Astrocyte (in vitro differentiated cells and primary cell): ENCODE data around the gene PLPPR5. TPM values are rescaled to one million over a fixed set of nuclear protein-coding genes. Genes with fewer than 3 reads are reported as not detected.

ENCODE experiments used
- DNase-seq: peaks from one replicate; pipeline ENCODE4 v3.0.0-alpha.2; 2010; ENCODE audit warnings: low read depth
- FAIRE-seq: peaks from 2 replicates; lab custom pipeline; 2011; peaks lifted over from hg19 to GRCh38; lab: Jason Lieb, UNC
- H2AFZ ChIP-seq: 2 replicates; pipeline ENCODE4 v1.6.0; 2012; ENCODE audit warnings: low read depth, low read length, inconsistent platforms
- H3K27ac ChIP-seq: 2 replicates; pipeline ENCODE4 v1.5.1; 2011; ENCODE audit warnings: low read depth, low read length, inconsistent platforms
- H3K27me3 ChIP-seq: 2 replicates; pipeline ENCODE4 v1.6.0; 2011; ENCODE audit warnings: low read length, inconsistent platforms; ENCODE audit not compliant: insufficient read depth
- H3K36me3 ChIP-seq: 2 replicates; pipeline ENCODE4 v1.5.1; 2011; ENCODE audit warnings: low read length, inconsistent platforms; ENCODE audit not compliant: insufficient read depth
- H3K4me1 ChIP-seq: 2 replicates; pipeline ENCODE4 v1.5.1; 2011; ENCODE audit warnings: low read length, inconsistent platforms; ENCODE audit not compliant: insufficient read depth
- H3K4me2 ChIP-seq: 2 replicates; pipeline ENCODE4 v1.6.0; 2012; ENCODE audit warnings: low read length, inconsistent platforms
- H3K4me3 ChIP-seq: 2 replicates; pipeline ENCODE4 v1.5.1; 2011; ENCODE audit warnings: low read depth, mild to moderate bottlenecking, low read length, inconsistent platforms; ENCODE audit not compliant: insufficient read depth
- H3K79me2 ChIP-seq: 2 replicates; pipeline ENCODE4 v1.6.0; 2012; ENCODE audit warnings: mild to moderate bottlenecking, low read length, inconsistent platforms; ENCODE audit not compliant: insufficient read depth
- H3K9ac ChIP-seq: 2 replicates; pipeline ENCODE4 v1.6.0; 2012; ENCODE audit warnings: mild to moderate bottlenecking, low read length, inconsistent platforms
- H3K9me3 ChIP-seq: 2 replicates; pipeline ENCODE4 v1.5.1; 2012; ENCODE audit warnings: low read depth, mild to moderate bottlenecking, low read length, inconsistent platforms; ENCODE audit not compliant: insufficient read depth
- H4K20me1 ChIP-seq: 2 replicates; pipeline ENCODE4 v1.6.0; 2012; ENCODE audit warnings: low read length, inconsistent platforms; ENCODE audit not compliant: insufficient read depth
- H3K27ac Mint-ChIP-seq: one replicate; pipeline ENCODE4 v1.8.0; 2021; ENCODE audit warnings: mild to moderate bottlenecking, mixed read lengths; ENCODE audit not compliant: unreplicated experiment
- H3K27me3 Mint-ChIP-seq: one replicate; pipeline ENCODE4 v1.8.0; 2021; ENCODE audit warnings: low read depth, mixed read lengths; ENCODE audit not compliant: unreplicated experiment
- H3K36me3 Mint-ChIP-seq: one replicate; pipeline ENCODE4 v1.8.0; 2021; ENCODE audit warnings: low read depth, mixed read lengths; ENCODE audit not compliant: unreplicated experiment
- H3K4me1 Mint-ChIP-seq: one replicate; pipeline ENCODE4 v1.8.0; 2021; ENCODE audit warnings: low read depth, mixed read lengths; ENCODE audit not compliant: unreplicated experiment
- H3K4me3 Mint-ChIP-seq: one replicate; pipeline ENCODE4 v1.8.0; 2021; ENCODE audit warnings: mild to moderate bottlenecking, moderate library complexity, mixed read lengths; ENCODE audit not compliant: unreplicated experiment
- H3K9me3 Mint-ChIP-seq: one replicate; pipeline ENCODE4 v1.8.0; 2021; ENCODE audit warnings: mild to moderate bottlenecking, mixed read lengths; ENCODE audit not compliant: unreplicated experiment
- EZH2 ChIP-seq: IDR thresholded peaks from 2 replicates; pipeline ENCODE4 v1.6.1; 2012; ENCODE audit warnings: mild to moderate bottlenecking, low read length, inconsistent platforms; ENCODE audit not compliant: insufficient read depth
- total RNA-seq: library from RNA; stranded (reverse); gene quantifications from 2 replicates; pipeline ENCODE4 v1.2.1, GENCODE V29; 2021
- TF ChIP-seq, protein P1 (sequence below): IDR thresholded peaks from 2 replicates; pipeline ENCODE4 v1.5.1; 2011; ENCODE audit warnings: low read depth, mild to moderate bottlenecking, inconsistent platforms, low read length, moderate library complexity; ENCODE audit not compliant: insufficient read depth

The PLPPR5 gene
- total RNA-seq, 1 donor from 2014 or later = 0.09 TPM

DNA sequence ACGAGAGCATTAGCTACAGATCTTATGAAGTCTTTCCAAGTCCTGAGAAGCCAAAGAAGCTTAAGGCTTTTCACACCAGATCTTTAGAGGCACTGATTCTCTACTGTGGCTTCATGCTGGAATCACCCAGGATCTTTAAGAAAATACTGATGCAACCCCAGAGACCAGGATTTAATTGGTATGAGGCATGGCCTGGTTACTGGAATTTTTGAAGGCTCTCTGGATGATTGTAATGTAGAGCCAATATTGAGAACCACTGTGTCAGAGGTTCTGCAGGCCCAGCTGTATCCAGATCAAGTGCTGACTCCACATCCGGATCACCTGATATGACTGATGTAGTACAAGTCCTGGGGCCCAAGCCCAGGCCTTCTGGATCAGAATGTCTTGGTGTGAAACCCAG, 105.7 kb downstream of the PLPPR5 start:
- no peak overlapping the region for H3K4me3 Mint-ChIP-seq
- no peaks in the 10 kb centered on the region for H4K20me1 ChIP-seq
- H3K4me1 ChIP-seq = peaks cover 9% of the 10 kb centered on the region
- H2AFZ ChIP-seq = no peak overlapping the region
- no peak overlapping the region for H3K9ac ChIP-seq
- no peaks in the 10 kb centered on the region for H3K27me3 ChIP-seq
- no peak for TF ChIP-seq EZH2
- TF ChIP-seq, protein P1, sequence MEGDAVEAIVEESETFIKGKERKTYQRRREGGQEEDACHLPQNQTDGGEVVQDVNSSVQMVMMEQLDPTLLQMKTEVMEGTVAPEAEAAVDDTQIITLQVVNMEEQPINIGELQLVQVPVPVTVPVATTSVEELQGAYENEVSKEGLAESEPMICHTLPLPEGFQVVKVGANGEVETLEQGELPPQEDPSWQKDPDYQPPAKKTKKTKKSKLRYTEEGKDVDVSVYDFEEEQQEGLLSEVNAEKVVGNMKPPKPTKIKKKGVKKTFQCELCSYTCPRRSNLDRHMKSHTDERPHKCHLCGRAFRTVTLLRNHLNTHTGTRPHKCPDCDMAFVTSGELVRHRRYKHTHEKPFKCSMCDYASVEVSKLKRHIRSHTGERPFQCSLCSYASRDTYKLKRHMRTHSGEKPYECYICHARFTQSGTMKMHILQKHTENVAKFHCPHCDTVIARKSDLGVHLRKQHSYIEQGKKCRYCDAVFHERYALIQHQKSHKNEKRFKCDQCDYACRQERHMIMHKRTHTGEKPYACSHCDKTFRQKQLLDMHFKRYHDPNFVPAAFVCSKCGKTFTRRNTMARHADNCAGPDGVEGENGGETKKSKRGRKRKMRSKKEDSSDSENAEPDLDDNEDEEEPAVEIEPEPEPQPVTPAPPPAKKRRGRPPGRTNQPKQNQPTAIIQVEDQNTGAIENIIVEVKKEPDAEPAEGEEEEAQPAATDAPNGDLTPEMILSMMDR = no peak
- H3K9me3 Mint-ChIP-seq = no peaks in the 10 kb centered on the region
- no peak overlapping the region for H3K27ac ChIP-seq
- no peak overlapping the region for H3K4me3 ChIP-seq
- H3K79me2 ChIP-seq = no peaks in the 10 kb centered on the region
- no peak for FAIRE-seq
- H3K27me3 Mint-ChIP-seq = no peaks in the 10 kb centered on the region
- no peak overlapping the region for H3K27ac Mint-ChIP-seq
- no peaks in the 10 kb centered on the region for H3K9me3 ChIP-seq
- H3K36me3 ChIP-seq = no peaks in the 10 kb centered on the region
- no peak for DNase-seq
- no peaks in the 10 kb centered on the region for H3K4me1 Mint-ChIP-seq
- no peaks in the 10 kb centered on the region for H3K36me3 Mint-ChIP-seq
- no peak overlapping the region for H3K4me2 ChIP-seq

DNA sequence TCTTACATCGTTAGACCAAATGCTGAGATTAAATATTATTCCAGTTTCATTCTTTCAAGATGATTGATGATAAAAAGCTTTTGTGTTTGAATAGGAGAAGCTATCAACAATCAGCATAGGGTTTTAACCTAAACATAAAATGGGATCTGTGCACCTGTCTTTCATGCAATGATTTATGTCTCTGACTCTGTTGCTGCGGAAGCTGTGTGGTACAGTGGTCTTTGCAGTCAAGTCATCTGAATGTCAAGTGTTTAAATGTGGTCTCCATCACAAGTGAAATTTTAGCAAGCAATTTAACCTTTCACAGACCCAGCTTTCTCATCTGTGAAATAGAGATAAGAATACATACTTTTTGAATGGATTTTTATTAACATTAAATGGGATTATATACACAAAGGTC, 107.2 kb downstream of the PLPPR5 start:
- FAIRE-seq = no peak
- H3K36me3 Mint-ChIP-seq = no peaks in the 10 kb centered on the region
- H3K27me3 ChIP-seq = no peaks in the 10 kb centered on the region
- H3K4me3 ChIP-seq = no peak overlapping the region
- H3K27me3 Mint-ChIP-seq = no peaks in the 10 kb centered on the region
- no peak overlapping the region for H3K9ac ChIP-seq
- no peaks in the 10 kb centered on the region for H4K20me1 ChIP-seq
- DNase-seq = no peak
- H3K27ac Mint-ChIP-seq = no peak overlapping the region
- H3K36me3 ChIP-seq = no peaks in the 10 kb centered on the region
- H2AFZ ChIP-seq = no peak overlapping the region
- H3K79me2 ChIP-seq = no peaks in the 10 kb centered on the region
- TF ChIP-seq EZH2 = no peak
- TF ChIP-seq, protein P1 = no peak
- H3K4me2 ChIP-seq = no peak overlapping the region
- no peaks in the 10 kb centered on the region for H3K9me3 ChIP-seq
- H3K27ac ChIP-seq = no peak overlapping the region
- no peak overlapping the region for H3K4me3 Mint-ChIP-seq
- no peaks in the 10 kb centered on the region for H3K9me3 Mint-ChIP-seq
- H3K4me1 ChIP-seq = no peaks in the 10 kb centered on the region
- no peaks in the 10 kb centered on the region for H3K4me1 Mint-ChIP-seq

DNA sequence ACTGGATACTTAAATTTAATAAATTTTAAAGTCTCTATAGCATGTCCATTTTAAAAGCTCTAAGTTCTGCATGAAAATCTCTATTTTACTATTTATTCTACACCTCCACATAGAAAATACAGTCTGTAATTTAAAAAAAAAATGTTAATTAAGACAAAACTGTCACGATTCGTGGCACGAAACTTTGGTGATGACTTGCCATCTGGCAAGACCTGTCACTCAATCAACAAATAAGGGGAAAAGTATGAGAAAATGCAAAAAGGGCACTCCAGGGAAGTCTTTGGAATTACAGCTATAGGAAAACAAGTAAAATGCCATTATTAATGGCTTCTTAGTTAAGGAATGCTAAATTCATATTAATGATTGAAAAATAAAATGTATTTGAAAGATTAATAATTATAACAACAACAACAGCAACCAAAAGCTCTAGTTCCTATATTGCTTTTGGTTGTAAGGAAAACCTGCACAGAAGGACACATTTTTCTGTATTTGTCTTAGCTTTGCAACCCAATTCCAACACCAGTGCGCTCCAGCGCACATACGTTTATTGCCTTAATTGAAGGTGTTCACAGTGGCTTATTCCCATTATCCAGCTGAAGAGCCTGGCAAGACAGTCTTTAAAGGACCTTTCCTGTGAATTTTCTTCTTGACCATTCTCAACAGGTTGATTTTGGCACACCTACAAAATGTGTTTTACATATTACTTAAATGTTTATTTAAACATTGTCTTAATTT, 107.8 kb downstream of the PLPPR5 start:
- Histone ChIP-seq H3K4me1 (no peaks in the 10 kb centered on the region), H3K4me2 (no peak overlapping the region), H3K27ac (no peak overlapping the region), H3K27me3 (no peaks in the 10 kb centered on the region), H3K9me3 (no peaks in the 10 kb centered on the region), H3K9ac (no peak overlapping the region), H3K4me3 (no peak overlapping the region), H3K79me2 (no peaks in the 10 kb centered on the region), H4K20me1 (no peaks in the 10 kb centered on the region), H2AFZ (no peak overlapping the region), H3K36me3 (no peaks in the 10 kb centered on the region)
- Mint-ChIP-seq H3K36me3 (no peaks in the 10 kb centered on the region), H3K27me3 (no peaks in the 10 kb centered on the region), H3K9me3 (no peaks in the 10 kb centered on the region), H3K27ac (no peak overlapping the region), H3K4me3 (no peak overlapping the region), H3K4me1 (no peaks in the 10 kb centered on the region)
- DNase-seq (no peak), FAIRE-seq (no peak)
- TF ChIP-seq, protein P1 = no peak
- no peak for TF ChIP-seq EZH2
